DMS53 treated with DMSO at 0.1 percent for 48 hours (cell line): Measurements from ENCODE around the gene ATP5PO.
"Not testable (repeated sequence)": the region's sequence is repeated elsewhere in the genome, so short reads cannot be mapped to it uniquely, and the experiment has no call there.

ENCODE experiments used
- DNase-seq: peaks from one replicate; lab custom pipeline; 2025; ENCODE audit not compliant: unreplicated experiment; lab: John Stamatoyannopoulos, UW

The ATP5PO gene

DNA sequence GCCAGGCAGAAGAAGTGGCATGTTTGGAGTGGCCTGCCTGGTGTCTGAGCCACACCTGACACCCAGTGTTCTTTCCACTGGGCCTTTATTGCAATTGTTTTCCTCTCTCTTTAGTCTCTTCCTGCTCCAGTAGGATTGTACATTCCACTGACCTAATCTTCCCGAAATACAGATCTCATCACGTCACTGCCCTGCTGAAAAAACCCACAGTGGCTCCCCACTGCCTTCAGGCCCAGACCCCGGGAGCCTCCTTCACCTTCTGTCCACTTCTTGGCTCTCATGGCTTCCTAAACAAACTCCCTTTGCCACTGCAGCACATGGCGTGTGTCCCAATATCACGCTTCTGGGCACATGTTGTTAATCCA, 25.3 kb upstream of the ATP5PO start:
- no peak for DNase-seq

DNA sequence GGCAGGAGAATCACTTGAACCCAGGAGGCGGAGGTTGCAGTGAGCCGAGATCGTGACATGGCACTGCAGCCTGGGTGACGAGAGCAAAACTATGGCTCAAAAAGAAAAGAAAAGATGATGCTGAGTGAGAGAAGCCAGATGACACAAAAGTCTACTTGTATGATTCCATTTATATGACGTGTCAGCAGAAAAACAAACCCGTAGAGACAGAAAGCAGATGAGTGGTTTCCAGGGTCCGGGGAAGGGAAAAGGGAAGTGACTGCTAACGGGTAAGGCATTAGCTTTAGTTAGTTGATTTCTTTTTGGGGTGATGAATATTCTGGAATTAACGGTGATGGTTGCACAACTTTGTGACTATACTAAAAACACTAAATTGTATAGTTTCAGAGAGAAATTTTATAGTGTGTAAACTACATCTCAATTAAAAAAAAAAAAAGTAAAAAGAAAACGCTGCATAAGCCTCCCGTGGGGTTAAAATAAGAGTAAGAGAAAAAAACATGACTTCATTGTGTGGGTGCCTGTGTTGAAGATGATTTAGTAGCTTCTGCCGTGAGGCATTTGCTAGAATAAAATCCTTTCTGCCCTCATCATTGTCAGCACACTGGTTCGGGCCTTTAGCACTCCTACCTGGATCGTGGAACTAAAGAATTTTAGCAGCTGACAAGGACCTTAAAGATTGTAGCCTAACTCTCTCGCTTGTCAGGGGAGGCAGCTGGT, 24.7 kb upstream of the ATP5PO start:
- no peak for DNase-seq

GRCh38 chr21:33939226-33939625, 23.6 kb upstream of the ATP5PO start:
- DNase-seq, result no peak

- no peak for DNase-seq
These were observed 22.8 kb upstream of the ATP5PO start for GRCh38 chr21:33938381-33938780.

DNA sequence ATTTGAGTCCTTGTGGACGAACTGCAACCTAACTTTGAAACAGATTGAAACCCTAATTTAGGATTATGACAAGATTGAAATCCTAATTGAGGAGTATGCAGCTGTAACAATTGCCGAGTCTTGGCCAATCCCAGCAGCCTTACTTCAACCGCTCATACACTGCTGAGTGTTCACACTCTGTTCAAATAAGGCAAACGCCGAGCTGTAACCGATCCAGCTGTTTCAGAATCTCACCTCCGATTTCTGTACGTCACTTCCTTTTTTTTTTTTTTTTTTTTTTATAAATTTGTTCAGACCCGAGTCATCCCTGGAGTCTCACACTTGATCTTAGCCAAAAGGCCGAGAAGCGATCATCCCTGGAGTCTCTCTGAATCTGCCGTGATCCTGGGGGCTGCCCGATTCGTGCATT, 22.3 kb upstream of the ATP5PO start:
- no peak for DNase-seq

DNA sequence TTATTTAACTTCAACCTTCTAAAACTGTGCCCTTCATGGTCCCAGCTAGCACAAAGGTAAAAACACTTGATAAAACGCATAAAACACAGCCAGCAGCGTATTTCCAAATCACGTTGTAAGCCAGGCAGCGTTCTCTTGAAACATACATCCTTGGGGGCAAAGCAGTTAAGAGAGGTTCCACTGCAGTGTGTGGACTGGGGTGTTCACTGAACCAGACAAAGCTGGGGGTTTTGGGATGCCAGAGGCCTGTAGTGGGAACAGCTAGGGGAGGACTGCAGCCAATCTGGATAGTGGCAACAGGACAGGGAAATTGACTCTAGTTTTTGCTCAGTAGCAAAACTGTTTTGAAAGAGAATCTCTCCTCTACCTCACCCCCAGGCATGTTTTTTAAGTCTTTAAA, 21.5 kb upstream of the ATP5PO start:
- no peak for DNase-seq

DNA sequence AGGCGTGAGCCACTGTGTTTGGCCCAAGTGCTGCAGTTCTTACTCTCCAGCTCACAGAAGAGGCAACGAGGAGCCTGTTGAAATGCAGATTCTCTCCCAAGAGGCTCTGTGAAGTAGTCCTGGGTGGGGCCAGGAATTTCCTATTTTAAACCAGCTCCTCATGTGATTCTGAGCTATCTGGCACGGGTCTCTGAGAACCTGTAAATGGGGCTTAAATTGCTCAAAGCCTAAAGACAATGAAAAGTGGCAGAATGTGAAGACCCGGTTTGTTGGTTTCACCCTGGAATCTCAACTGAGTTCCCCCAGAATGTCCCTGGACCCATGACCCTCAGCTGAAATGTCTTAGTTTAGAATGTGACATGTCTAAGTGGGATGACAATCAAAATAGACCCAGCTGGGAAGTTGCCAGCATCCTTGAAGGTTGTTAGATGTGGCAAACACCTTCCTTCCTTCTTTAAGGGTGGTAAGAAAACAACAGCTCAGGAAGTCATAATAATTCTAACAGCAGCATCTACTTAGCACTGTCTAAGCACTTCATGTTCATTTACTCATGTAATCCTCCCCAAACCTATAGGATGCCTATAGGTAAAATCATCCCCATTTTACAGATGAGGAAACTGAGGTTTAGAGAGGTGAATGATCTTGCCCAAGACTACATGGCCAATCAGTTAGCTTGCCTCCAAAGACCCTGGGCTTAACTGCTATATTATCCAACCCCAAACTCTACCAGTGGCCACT, 20.9 kb upstream of the ATP5PO start:
- no peak for DNase-seq

DNA sequence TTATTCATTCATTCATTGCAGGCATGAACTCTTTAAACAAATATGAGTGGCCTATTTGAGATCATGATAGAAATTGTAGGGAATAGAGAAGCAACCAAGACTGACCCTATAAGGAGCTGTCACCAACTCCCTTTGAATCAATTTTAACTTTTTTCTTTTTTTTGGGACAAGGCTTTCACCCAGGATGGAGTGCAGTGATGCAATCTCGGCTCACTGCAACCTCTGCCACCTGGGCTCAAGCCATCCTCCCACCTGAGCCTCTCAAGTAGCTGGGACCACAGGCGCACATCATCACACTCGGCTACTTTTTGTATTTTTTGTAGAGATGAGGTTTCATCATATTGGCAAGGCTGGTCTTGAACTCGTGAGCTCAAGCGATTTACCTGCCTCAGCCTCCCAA, 17.1 kb upstream of the ATP5PO start:
- no peak for DNase-seq

DNA sequence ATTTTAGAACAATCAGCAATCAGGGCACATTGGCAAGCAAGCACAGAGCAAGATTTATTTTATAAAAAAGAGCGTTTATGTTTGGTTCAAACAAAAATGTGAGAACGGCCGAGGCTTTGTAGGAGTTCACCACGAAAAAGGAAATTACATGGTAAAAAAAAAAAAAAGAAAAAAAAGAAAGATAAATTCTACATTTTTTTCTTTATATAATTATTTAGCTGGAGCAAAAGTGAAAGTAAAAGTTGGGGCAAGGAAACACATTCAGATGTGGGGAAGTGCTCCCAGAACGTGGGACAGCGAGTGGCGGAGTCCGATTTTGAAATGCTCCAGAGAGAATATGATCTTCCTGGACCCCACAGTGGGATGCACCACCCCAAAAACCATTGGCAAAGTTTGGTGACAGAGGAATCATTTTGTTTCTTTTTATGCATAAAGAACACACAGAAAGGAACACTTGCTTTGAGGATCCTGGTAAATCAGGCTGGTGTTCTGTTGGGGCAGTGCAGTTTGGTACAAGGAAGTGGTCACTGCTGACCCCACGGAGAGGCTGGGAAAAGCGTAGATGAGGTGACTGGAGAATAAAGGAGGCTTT, 16.3 kb upstream of the ATP5PO start:
- no peak for DNase-seq

GRCh38 chr21:33931052-33931798, 15.6 kb upstream of the ATP5PO start:
- peak; percentile 21 for DNase-seq

- DNase-seq, result not testable (repeated sequence)
These were observed 10.6 kb upstream of the ATP5PO start for GRCh38 chr21:33926248-33926647.

DNA sequence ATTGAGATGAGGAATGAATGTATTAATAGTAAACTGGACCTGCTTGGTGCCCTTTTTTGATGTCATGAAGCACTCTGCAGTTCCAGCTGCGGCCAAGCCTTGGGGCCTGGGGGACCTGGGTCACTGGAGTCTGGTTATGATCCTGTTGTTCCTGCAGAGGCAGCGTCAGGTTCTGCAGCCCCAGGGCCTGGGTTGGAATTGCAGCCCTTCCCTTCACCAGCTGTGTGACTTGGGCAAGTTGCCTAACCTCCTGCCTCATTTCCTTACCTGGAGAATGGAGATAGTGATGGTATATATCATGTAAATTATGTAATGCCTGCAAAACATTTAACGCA, 9.1 kb upstream of the ATP5PO start:
- DNase-seq, result no peak

DNA sequence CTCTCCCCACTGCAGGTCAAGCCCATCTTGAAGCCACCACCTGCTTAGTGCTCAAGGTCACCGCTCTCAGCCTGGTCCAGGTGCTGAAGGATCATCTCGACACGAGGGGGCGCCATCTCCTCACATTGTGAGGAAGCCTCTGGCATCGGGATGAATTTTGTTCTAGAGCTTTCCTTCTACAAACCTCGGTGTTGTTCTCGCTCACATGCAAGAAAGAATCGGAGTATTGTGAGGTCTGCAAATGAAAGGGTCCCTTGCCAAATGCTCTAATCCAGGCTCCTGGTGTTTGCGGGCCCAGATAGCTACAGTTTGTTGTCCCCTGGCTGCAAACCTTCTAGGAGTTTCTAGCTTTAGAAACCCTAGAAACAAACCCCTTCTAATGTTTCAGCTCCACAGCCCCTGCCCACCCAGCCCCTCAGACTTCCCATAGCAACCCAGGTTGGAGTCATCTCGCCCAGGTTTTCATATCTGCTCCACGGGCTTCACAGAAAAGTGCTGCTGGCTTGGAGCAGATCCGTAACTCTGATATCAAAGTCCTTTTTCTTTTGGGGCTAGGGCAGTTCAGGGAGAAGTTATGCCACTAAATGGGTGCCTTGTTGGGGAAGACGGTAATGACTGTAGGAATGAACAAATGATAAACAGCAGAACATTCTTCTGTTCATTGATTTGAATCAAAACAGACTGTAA, 8.6 kb upstream of the ATP5PO start:
- peak; percentile 72 for DNase-seq

DNA sequence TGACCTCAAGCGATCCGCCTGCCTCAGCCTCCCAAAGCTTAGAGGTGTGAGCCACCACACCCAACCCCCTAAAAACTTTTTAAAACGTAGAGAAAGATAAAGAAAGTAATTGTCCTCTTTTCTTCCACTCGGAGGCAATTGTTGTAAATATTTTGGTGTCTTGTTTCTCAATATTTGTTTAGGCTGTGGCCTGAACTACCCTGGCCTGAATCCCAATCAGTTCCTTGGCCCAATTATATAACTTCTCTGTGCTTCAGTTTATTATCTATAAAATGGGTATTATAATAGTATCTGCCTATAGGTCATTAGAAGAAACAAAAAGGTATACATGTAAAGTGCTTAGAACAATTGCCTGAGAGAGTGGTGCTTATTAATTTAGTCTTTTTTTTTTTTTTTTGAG, 1.8 kb upstream of the ATP5PO start:
- DNase-seq, result no peak

DNA sequence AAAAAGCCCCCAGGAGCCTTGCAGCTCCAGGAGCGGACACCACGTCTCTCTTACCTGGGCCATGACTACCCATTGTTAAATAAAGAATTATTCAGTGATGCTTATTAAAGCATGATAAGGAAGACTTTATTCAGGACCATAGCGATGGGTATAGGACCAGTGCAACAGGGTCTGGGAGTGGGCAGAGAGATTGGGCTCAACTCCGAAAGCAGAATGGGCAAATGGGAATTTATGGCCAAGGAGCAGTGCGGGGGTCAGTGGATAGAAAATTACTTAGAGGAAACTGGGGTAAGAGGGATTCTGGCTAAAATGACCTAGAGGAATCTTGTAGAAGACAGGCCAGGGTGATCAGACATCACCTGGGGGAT, 580 bp upstream of the ATP5PO start:
- no peak for DNase-seq

GRCh38 chr21:33914188-33914587, 1.4 kb downstream of the ATP5PO start:
- DNase-seq, result no peak

DNA sequence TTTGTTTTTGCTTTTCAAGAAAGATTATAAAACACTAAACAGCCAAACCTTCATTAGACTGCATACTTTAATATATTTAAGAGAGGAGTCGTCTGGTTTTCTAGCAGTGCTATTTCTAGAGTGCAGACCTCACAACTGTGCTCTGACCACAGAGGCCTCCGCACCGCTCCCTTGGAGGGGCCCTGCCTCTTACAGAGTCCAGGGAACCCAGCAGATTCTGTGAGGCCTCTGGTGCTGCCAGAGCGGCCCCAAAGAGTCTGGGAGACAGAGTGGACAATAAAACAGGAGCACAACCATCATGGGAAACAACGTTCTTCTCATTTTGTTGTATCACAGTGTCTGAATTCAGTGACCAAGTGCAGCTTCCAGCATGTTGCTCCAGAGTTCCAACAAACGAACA, 5.8 kb downstream of the ATP5PO start:
- DNase-seq, result no peak

DNA sequence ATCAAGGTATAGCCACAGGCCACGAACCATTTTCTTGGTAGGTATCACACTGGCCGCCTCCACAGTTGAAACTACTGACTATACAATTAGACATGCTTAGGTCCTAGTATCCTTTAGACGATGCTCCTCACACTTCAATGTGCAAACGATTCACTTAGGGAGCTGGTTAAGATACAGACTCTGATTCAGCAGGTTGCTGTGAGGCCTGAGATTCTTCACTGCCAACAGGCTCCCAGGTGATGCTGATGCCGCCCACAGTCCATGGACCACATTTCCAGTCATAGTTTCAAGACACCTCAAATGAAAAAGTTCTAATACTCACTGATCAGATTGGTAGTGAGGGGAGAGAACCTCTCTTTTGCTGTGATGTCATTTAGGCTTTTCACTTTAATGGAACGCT, 6.8 kb downstream of the ATP5PO start:
- DNase-seq, result no peak

DNA sequence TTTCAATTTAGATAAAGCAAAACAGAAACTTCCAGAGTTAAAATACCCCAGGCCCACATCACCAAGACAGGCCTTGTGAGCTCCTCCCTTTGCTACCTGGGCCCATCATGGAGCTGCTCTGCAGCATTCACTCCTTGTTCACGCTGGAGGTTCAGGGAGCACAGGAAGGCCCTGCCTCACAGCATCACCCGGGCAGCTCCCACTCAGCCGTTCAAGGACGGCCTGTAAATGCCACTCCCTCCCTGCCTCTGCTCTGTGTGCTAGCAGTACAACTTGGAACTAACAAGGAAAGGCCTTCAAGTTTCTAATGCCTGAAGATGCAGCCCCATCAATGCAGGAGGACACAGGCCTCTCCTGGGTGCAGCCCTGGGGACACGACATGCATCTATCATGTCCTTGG, 11.6 kb downstream of the ATP5PO start:
- DNase-seq, result no peak

- DNase-seq, result no peak
These were observed 13.3 kb downstream of the ATP5PO start for GRCh38 chr21:33902349-33902748.
